ENCODE results near the gene SNAPC4. TPM values are rescaled to one million over a fixed set of nuclear protein-coding genes. Genes with fewer than 3 reads are reported as not detected.
"Not testable (repeated sequence)": the region's sequence is repeated elsewhere in the genome, so short reads cannot be mapped to it uniquely, and the experiment has no call there.

Gene SNAPC4
- polyA plus RNA-seq, 3 donors, result 9.5 to 12.1 (median 9.7) TPM

- DNase-seq (ENCODE audit: low read depth in 3 of 3, low spot score in 2 of 3), result peak; percentile 74 to 79 (median 74)
These were observed 10.7 kb upstream of the SNAPC4 start, which contains the start of the genes ENTR1 and PMPCA for GRCh38 chr9:136410500-136411287. Gene ENTR1, minus strand, starts transcription at chr9:136410614. Its CDS starts 217 bp downstream, at chr9:136410397. Gene PMPCA, plus strand, starts transcription at chr9:136410658. Its CDS starts 11 bp downstream, at chr9:136410669.

GRCh38 chr9:136409557-136410455 lies 9.8 kb upstream of the SNAPC4 start:
- DNase-seq (ENCODE audit: low read depth in 3 of 3, low spot score in 2 of 3), result no peak

- no peak for DNase-seq (ENCODE audit: low read depth in 3 of 3, low spot score in 2 of 3)
These were observed 7.9 kb upstream of the SNAPC4 start for GRCh38 chr9:136407911-136408310.

- DNase-seq (ENCODE audit: low read depth in 3 of 3, low spot score in 2 of 3), result not testable (repeated sequence)
These were observed 7.1 kb upstream of the SNAPC4 start for GRCh38 chr9:136407061-136407460.

- not testable (repeated sequence) for DNase-seq (ENCODE audit: low read depth in 3 of 3, low spot score in 2 of 3)
These were observed 5.9 kb upstream of the SNAPC4 start for GRCh38 chr9:136405904-136406303.

- no peak for DNase-seq (ENCODE audit: low read depth in 3 of 3, low spot score in 2 of 3)
These were observed 5.5 kb upstream of the SNAPC4 start for GRCh38 chr9:136405481-136405880.

GRCh38 chr9:136404801-136405136 lies 4.8 kb upstream of the SNAPC4 start:
- DNase-seq (ENCODE audit: low read depth in 3 of 3, low spot score in 2 of 3), result no peak

- no peak for DNase-seq (ENCODE audit: low read depth in 3 of 3, low spot score in 2 of 3)
These were observed 4.2 kb upstream of the SNAPC4 start for GRCh38 chr9:136403915-136404800.

GRCh38 chr9:136403538-136403914 lies 3.6 kb upstream of the SNAPC4 start:
- DNase-seq (ENCODE audit: low read depth in 3 of 3, low spot score in 2 of 3), result no peak

- DNase-seq (ENCODE audit: low read depth in 3 of 3, low spot score in 2 of 3), result no peak
These were observed 2.1 kb upstream of the SNAPC4 start for GRCh38 chr9:136402067-136402466.

- DNase-seq (ENCODE audit: low read depth in 3 of 3, low spot score in 2 of 3), result no peak
These were observed 1.4 kb upstream of the SNAPC4 start for GRCh38 chr9:136401173-136401922.

GRCh38 chr9:136399176-136400037 lies 563 bp downstream of the SNAPC4 start:
- no peak for DNase-seq (ENCODE audit: low read depth in 3 of 3, low spot score in 2 of 3)

GRCh38 chr9:136398286-136398685 lies 1.7 kb downstream of the SNAPC4 start:
- no peak for DNase-seq (ENCODE audit: low read depth in 3 of 3, low spot score in 2 of 3)

- DNase-seq (ENCODE audit: low read depth in 3 of 3, low spot score in 2 of 3), result no peak
These were observed 2.3 kb downstream of the SNAPC4 start for GRCh38 chr9:136397643-136398042.

- no peak for DNase-seq (ENCODE audit: low read depth in 3 of 3, low spot score in 2 of 3)
These were observed 3.8 kb downstream of the SNAPC4 start for GRCh38 chr9:136396219-136396515.

- DNase-seq (ENCODE audit: low read depth in 3 of 3, low spot score in 2 of 3), result no peak
These were observed 4.4 kb downstream of the SNAPC4 start for GRCh38 chr9:136395345-136396218.

- no peak for DNase-seq (ENCODE audit: low read depth in 3 of 3, low spot score in 2 of 3)
These were observed 5.0 kb downstream of the SNAPC4 start for GRCh38 chr9:136395020-136395340.

- no peak for DNase-seq (ENCODE audit: low read depth in 3 of 3, low spot score in 2 of 3)
These were observed 5.5 kb downstream of the SNAPC4 start for GRCh38 chr9:136394312-136395019.
